ENCODE results near the gene RNF187.

The RNF187 gene

DNA sequence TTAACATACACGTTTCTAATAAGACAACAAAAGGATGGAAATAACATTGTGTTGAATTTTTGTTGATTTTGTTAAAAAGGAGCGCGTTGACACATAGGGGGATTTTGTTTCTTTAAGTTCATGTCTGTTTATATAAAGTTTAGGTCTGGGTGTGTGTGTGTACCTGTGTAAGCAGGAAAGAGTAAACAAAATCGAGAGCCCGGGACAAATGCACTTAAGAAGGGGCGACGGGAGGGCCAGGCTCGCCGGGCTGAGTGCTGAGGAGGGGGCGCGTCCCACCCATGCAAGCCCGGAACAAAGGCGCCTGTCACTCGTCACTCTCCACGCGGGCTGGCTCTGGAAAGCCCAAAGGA lies 41.7 kb upstream of the RNF187 start:
- no peaks in the 10 kb centered on the region for H3K27me3 ChIP-seq (ENCODE audit: insufficient read depth, low read depth, severe bottlenecking)
- no peaks in the 10 kb centered on the region for H3K36me3 ChIP-seq
- H3K27ac ChIP-seq = no peak overlapping the region
- DNase-seq = no peak
- H3K9me3 ChIP-seq (ENCODE audit: severe bottlenecking) = no peaks in the 10 kb centered on the region
- H3K4me3 ChIP-seq (ENCODE audit: low read depth, low read length) = no peak overlapping the region
- TF ChIP-seq, protein P1, sequence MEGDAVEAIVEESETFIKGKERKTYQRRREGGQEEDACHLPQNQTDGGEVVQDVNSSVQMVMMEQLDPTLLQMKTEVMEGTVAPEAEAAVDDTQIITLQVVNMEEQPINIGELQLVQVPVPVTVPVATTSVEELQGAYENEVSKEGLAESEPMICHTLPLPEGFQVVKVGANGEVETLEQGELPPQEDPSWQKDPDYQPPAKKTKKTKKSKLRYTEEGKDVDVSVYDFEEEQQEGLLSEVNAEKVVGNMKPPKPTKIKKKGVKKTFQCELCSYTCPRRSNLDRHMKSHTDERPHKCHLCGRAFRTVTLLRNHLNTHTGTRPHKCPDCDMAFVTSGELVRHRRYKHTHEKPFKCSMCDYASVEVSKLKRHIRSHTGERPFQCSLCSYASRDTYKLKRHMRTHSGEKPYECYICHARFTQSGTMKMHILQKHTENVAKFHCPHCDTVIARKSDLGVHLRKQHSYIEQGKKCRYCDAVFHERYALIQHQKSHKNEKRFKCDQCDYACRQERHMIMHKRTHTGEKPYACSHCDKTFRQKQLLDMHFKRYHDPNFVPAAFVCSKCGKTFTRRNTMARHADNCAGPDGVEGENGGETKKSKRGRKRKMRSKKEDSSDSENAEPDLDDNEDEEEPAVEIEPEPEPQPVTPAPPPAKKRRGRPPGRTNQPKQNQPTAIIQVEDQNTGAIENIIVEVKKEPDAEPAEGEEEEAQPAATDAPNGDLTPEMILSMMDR (IDR thresholded peaks at IDR 0.05; ENCODE audit: low read depth, low read length) = no peak

DNA sequence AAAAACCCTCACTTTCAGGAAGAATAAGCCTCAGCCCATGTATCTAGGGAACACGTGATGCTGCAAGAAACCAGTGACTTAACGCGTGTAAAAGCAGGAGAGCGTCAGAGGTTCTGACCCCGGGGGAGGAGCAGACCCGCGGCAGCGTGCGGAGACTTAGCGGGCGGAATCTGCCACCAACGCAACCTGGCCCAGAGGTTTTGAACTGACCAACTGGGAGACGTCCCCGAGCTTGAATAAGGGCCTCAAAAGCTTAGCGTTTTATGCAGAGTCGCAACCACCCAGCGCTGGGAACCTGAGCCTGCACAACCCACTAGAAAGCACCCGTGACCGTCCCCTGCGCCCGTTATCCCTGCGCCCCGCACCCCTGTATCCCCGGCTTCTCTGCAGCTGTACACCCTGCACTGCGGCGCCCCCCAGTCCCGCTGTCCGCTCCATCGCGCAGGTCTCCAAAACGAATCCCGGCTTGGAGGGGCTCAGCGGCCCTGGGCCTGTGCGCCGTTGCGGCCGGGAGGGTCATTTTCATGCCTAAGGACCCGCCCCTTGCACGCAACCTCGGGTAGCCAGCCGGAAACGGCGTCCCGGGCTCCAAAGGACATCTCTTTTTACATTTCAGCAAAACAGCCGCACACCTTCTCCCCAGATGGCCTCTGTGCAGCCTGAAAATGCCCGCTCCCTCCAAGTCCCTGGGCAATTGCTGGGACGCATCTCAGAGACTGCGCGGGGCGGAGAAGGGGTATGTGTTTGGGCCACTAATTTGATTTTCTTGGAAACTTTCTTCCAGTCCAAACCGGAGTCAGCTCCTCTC lies 41.1 kb upstream of the RNF187 start:
- no peak for DNase-seq
- TF ChIP-seq, protein P1 (IDR thresholded peaks at IDR 0.05; ENCODE audit: low read depth, low read length) = no peak
- Histone ChIP-seq H3K9me3 (ENCODE audit: severe bottlenecking) (no peaks in the 10 kb centered on the region), H3K27ac (no peak overlapping the region), H3K4me3 (ENCODE audit: low read depth, low read length) (no peak overlapping the region), H3K27me3 (ENCODE audit: insufficient read depth, low read depth, severe bottlenecking) (no peaks in the 10 kb centered on the region), H3K36me3 (no peaks in the 10 kb centered on the region)

DNA sequence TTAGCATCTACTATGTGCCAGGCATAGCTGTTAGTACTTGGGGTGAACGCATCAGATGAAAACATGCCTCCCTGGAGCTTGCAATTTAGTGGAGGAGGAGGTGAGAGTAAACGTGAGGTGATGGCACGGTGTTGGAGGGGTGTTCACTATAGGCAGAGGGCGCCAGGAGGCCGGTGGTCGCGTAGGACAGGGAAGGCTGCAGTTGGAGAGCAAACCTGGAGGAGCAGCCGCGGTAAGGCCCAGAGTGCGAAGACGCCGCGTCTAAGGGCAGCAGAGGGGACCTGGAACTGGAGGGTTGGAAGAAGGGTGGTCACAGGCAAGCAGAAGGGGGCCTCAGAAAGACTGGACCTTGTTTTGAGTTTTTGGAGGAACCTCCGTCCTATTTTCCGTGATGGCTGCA lies 40.3 kb upstream of the RNF187 start:
- no peak for DNase-seq
- Histone ChIP-seq H3K9me3 (ENCODE audit: severe bottlenecking) (no peaks in the 10 kb centered on the region), H3K4me3 (ENCODE audit: low read depth, low read length) (no peak overlapping the region), H3K27ac (no peak overlapping the region), H3K27me3 (ENCODE audit: insufficient read depth, low read depth, severe bottlenecking) (no peaks in the 10 kb centered on the region), H3K36me3 (no peaks in the 10 kb centered on the region)
- TF ChIP-seq, protein P1 (IDR thresholded peaks at IDR 0.05; ENCODE audit: low read depth, low read length) = no peak

DNA sequence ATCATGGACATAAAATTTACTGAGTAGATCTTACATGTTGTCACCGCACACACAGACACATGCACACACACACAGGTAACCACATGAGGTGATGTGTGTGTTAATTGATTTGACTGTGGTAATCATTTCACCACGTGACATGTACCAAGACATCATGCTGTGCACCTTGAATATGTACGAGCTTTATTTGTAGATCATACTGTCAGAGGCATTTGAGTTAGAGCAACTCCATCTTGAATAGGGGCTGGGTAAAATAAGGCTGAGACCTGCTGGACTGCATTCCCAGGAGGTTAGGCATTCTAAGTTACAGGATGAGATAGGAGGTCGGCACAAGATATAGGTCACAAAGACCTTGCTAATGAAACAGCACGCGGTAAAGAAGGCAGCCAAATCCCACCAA lies 38.8 kb upstream of the RNF187 start:
- Histone ChIP-seq H3K9me3 (ENCODE audit: severe bottlenecking) (no peaks in the 10 kb centered on the region), H3K27me3 (ENCODE audit: insufficient read depth, low read depth, severe bottlenecking) (no peaks in the 10 kb centered on the region), H3K27ac (no peak overlapping the region), H3K36me3 (no peaks in the 10 kb centered on the region), H3K4me3 (ENCODE audit: low read depth, low read length) (no peak overlapping the region)
- TF ChIP-seq, protein P1 (IDR thresholded peaks at IDR 0.05; ENCODE audit: low read depth, low read length) = no peak
- DNase-seq = no peak

DNA sequence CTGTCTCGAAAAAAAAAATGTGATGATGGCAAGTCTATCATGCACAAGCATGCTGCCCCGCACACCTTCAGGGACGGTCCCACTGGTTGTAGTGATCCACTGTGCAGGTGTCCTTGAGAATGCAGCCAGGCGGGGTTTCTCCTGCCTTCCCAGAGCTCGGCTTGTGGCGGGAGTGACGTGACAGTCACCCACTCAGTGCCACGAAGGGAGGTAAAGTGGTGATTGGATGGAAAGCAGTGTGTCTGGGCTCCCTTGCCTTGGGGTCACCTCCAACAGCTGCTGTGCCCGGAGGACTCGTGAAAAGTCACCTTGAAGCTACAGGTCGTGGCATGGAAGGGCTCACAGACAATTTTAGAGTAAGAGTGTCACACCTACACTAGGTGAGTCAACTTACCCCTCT lies 37.0 kb upstream of the RNF187 start:
- Histone ChIP-seq H3K4me3 (ENCODE audit: low read depth, low read length) (no peak overlapping the region), H3K27ac (no peak overlapping the region), H3K27me3 (ENCODE audit: insufficient read depth, low read depth, severe bottlenecking) (no peaks in the 10 kb centered on the region), H3K36me3 (no peaks in the 10 kb centered on the region), H3K9me3 (ENCODE audit: severe bottlenecking) (no peaks in the 10 kb centered on the region)
- TF ChIP-seq, protein P1 (IDR thresholded peaks at IDR 0.05; ENCODE audit: low read depth, low read length) = no peak
- no peak for DNase-seq

All from WERI-Rb-1 (cell line).